HG03460 (cell line): Measurements from ENCODE around the gene SPOCK1.

Experiments used
- ATAC-seq: cut with Tn5 transposase; IDR thresholded peaks from one replicate; pipeline ENCODE4 v1.9.1; 2021; ENCODE audit not compliant: unreplicated experiment

SPOCK1 gene

DNA sequence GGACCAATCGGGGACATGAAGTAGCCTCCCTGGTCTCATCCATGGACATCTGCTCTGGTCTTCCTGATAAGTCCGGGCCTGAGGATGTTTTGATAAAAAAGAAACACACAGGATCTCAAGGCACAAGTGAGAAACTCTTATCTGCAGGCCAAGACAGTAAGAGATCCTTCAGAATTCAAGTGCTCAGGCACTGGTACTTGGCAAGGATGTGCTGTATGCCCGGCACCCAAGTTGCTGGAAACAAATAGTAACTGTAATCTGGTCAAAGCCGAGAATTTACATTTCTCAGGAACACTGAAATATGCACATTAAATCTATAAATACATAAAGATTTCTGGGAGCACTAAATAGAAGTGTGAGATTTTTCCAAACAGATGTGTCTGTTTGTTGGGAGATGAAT is 165.7 kb downstream of the SPOCK1 start:
- no peak for ATAC-seq

DNA sequence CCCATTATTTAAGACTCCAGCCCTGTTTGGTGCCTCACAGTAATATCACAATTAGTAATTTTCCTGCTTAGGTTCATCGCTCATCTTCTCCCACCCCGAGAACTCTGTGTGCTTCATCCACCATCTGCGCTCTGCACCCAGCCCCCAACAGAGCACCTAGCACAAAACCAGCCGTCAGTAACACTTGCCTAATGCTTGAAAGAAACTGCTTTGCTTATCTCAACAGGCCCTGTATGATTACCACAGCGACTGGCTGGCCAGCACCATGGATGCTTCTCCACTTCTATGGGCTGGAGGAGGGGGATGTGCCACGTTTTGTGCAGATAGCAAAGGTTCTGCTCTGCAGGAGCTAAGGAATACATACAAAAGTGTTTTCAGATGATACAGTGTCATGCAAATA is 166.8 kb downstream of the SPOCK1 start:
- no peak for ATAC-seq

DNA sequence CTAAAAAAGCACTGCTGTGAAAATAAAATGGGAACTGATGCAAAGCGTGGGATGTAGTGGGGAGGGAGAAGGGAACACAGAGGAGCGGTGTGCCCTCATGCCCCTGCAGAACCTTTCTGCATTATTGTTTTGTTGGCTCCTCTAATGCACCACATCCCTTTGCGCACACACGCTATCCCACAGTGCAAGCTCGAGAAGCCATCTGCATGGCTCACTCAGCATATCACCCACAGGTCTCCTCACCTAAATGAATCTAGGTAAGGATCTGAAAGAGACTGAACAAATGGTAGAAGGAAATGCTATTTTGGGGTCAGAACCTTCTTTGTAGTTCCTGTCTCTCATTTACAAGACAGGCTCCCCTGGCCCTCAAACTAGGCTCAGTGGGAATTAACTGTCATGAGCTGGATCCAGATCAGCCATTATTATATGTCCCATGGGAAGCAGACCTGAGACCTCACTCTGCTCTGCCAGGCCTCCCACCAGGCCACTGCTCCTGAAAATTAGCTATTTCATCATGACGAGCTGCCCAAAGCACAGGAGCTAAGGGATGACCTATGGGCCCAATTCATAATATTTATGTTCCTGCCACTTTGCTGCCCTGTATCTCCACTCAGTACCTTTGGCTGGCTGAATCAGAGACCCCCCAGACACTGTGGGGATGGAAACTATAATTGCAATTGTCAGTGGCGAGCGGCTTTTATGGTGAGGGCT is 169.4 kb downstream of the SPOCK1 start:
- no peak for ATAC-seq

DNA sequence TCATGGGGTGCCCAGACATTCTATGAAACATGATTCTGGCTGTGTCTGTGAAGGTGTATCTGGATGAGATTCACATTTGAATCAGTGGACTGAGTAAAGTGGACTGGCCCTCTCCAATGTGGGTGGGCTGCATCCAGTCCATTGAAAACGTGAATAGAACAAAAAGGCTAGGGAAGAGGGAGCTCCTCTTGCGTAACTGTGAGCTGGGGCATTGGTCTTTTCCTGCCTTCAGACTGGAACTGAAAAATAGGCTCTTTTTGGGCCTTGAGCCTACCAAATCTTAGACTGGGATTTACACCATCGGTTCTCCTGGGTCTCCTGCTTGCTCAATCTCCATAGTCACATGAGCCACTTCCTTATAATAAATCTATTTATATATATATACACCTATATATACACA is 170.1 kb downstream of the SPOCK1 start:
- no peak for ATAC-seq

DNA sequence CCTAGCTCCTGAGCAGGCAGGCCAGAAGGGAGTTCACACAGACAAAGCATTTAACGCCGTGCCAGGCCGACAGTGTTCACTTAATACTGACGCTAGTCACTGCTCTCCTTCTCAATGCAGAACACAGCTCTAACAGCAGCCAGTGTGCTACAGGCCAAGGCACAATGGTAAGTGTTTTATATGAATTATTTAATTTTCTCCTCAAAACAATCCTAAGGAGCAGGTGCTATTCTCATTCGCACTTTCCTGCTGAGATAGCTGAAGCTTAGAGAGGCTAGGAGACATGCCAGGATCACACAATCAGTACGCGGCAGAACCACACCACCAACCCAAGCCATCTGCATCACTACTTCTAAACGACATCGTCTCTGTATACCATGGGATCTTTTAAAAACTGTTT is 170.7 kb downstream of the SPOCK1 start:
- ATAC-seq: no peak

DNA sequence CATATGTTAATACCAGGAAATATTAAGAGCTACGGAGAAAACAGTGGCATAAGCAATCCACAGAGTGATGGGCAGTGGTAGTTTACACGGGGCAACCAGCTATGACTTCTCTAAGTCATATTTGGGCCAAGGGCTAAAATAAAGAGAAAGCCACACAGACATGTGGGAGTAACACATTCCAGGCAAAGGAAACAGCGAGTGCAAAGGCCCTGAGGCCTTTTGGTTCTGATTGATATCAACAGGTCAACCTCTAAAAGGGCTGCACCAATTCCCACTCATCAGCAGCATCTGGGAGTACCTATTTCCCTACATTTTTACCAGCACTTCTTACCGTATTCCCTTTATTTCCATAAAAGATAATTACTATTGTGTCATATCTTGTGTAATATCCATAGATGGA is 173.4 kb downstream of the SPOCK1 start:
- ATAC-seq: no peak

DNA sequence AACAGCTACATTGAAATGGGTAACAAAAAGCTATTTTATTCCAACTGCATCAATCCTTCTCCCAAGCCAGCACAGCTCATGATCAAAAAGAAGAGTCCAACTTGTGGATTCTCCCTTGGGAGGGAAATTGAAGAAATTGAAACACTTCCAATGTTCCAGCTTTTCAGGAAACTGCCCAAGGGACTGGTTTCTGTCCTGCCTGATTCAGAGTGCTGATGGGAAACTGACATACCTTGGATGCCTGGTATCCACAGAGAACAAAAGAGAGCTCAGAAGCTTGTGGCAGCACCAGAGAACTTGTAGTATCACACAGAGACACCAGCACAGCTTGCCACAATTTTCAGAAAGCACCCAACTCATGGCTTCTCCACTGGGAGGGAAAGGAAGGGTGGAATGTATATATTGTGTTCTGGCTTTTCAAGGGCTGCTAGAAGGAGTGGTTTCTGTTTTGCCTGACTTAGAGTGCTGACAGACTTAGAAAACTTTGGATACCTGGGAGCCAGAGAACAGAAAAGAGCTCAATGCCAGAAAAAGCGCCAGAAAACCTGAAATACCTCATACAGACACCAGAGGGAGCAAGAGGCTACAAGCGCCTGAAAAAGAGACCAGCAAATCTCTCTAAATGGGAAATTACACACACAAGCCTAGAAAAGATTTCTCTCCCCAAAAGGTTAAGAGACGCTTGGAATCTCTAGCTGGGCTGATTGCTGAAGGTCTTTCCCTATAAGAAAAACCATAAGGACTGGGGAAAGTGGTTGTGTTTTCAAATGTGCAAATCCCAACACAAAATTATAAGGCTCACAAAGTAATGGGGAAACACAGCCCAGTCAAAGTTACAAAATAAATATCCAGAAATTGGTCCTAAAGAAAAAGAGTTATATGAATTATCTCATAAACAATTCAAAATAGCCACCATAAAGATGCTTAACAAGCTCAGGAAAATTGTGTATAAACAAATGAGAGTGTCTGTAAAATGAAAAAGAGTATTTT is 178.8 kb downstream of the SPOCK1 start:
- no peak for ATAC-seq

DNA sequence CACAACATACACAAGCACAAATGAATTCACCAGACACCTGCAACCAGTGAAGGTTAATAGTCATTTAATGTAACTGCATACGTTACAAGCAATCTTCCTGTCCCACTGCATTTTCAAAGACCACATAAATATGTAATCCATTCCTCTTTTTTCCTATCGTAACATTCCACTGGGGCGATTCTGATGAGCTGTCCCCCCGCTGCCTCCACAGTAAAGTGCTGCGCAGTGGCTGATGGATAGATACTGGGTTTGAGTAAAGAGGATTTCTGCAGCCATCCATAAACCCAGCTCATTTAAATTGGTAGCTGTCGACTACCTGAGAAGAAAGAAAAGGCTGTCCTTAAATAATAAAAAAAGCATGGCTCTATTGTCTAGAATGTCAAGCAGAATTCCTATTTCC is 181.1 kb downstream of the SPOCK1 start:
- no peak for ATAC-seq

DNA sequence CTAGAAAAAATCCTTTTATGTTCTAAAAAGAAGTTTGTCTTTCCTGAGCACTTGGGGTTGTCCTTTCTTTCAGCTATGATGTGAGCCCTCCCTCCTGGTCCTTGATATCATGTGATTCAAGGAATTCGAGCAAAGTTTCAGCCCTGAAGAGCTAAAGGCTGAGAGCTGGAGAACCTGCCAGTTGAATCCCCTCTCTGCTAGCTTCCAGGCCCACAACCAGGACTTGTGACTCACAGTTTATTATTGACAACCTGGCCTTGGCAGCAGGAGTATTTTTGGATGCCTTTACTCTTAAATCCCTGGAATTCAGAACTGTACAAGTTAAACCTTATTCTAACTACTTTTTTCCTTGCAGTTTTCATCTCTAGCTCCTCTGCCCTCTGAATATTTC is 182.8 kb downstream of the SPOCK1 start:
- no peak for ATAC-seq

DNA sequence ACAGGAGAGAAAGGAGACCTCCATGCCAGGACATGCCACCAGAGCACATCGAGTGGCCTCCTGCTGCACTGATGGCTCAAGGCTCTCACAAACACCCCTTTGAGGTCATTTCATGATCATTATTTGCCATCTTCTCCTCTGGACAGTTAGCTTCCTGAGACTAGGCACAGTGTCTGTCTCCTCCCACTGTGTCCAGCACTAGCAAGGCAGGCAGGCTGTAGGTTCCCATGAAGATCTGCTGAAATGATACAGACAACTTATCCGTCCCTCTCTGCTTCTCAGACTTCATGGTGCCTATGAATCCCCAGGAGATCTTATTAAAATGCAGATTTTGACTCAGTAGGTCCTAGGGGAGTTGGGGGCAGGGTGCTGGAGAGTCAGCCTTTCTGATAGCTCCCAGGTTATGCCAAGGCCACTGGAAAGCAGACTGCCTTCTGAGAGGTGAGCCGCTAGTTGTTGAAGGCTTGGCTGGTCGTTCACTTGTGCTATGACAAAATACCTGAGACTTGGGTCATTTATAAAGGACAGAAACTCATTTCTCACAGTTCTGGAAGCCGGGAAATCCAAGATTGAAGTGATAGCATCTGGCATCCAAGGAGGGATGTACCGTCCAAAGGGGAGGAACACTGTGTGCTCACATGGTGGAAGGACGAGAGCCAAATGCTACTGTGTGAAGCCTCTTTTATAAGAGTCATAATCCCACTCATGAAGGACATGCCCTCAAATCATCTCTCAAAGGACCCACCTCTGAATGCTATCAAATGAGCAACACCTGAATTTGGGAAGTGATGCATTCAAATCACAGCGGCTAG is 183.4 kb downstream of the SPOCK1 start:
- ATAC-seq: no peak

DNA sequence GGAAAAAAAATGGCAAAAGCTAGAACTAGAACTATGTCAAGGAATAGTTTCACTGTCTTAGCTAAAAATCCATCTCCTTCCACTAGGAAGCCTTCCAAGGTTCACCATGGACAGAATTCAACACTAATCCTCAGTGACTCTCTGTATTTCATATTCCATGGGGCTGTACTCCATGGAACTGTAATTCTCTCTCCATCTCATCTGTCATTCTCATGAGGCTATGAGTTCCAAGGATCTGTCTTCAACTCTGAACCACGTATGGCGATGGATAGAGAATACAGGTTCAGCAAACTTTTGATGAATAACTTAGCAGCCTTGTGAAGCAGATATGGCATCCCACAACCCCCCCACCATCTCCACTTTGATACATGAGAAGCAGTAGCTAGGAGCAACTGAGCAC is 184.0 kb downstream of the SPOCK1 start:
- ATAC-seq: no peak

DNA sequence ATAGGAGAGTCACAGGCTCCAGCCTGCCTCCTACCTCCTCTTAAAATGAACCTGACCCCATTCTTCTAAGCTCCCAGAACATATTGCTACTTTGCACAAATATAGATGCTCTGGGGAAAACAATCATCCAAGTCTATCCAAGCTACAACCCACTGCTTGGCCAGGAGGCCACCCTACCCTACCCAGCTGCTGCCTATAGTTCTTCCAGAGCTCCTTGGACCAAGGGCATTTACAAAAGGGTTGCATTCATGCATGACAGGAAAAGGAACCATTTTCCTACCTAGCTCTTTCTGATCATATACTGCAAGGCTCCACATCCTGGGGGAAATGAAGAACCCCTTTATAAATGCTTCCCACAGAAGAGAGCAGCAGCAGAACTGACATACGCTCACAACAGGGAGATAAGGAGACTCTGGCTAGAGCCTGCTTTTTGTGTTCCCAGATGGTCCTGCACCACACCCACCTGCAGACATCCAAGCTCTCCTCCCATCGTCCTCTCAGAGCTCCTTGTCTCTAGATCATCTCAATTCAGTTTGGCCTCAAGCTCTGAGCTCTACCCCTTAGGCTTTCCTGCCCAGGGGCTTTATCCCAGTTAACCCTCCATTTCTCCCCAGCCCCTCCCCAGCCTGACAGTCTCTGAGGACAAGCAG is 185.5 kb downstream of the SPOCK1 start:
- ATAC-seq: no peak

DNA sequence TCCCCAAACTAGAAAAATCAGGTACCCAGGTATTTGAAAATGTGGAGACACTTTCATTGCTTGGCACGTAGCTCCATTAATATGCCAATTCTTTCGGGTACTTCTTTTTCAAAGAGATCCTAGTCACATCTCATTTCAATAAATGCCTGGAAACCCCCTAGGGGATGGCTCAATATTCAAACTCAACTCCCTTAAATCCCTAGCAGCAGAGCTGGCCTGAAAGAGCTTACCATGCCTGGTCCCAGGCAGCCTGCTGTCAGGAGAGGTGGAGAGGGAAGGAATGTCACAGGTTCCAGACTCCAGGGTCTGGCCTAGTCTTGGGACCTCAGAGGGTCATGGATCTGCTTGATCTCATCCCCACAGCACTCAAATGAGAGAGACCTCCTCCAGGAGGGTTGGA is 187.1 kb downstream of the SPOCK1 start:
- ATAC-seq: no peak

DNA sequence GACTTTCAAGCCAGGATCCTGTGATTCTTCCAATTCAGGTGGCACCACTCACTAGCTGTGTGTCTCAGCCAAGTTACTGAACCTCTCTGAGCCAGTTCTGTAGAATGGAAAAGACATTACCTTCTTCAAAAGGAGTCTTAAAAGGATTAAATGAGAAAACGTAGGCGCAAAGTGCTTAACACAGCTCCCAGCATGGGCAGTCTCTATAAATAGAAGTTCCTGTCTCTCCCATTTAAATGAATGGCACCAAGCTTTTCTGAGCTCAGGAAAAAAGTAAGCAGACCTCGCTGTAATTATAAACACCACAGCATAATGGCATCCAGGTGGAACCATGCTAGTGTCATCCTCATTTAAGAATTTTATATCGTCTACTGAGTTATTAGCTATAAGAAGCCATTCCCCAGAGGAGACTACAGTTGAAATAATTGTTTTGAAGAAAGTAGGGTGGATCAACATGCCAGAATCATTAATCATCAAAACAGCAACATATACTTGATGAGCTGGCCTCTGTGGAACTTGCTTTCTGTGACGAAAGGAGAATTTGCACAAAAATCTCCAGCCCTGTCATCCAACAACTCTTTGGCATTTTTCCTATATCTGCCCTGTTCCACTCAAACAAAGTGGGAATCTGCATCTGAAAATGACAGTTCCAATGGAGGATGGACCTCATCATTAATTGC is 188.9 kb downstream of the SPOCK1 start:
- no peak for ATAC-seq

DNA sequence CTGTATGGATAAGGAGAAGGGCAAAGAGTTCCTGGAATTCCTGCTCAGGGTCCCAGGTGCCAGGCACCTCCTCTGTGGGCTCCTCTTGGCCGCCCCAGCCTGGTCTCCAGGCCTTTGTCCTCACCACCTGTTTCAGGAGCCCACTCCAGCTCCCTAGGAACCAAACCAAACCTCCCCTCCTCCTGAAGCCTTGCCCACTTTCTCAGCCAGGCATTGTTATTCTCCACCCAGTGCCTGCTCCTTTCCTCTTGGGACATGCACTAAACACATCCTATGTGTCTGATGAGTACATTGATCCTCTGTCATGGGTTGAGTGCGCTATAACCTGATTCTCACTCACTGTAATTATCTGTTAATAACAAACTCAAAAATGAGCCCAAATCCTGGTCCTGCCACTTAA is 189.8 kb downstream of the SPOCK1 start:
- ATAC-seq: no peak

DNA sequence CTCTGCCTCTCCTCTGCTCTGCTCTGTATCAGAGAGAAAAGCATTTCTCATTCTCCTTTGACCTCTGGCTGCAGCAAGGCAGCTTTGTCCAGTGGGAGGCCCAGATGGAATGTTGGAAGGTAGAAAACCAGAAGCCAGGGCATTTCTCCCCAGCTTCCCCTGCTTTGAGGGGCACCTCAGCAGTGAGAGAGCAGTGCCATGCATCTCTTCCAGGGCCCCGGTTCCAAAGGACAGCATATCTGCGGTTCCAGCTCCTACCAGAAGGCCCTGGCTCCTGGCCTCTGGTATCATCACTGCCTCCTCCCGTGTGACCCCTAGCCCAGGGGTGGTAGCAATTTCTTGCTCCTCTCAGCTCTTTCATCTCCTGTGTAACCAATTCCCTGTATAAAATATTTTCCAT is 190.8 kb downstream of the SPOCK1 start:
- ATAC-seq: no peak

DNA sequence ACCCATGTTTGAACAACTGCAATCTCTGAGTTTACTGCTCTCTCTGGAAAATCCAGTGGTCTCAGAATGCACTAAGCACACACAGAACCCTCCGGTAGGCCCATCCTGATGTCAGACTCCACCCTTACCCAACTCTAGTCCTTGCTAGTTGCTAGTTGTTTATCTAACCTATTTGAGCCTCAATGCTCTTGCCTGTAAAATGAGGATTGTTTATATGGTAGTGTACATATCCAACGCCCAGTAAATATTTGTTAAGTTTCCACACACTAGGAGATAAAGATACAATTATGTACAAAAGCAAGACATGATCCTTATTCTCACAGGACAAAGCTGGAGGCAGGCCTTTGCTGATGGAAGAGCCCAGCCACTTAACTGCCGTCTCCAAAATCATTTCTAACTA is 192.2 kb downstream of the SPOCK1 start:
- no peak for ATAC-seq

DNA sequence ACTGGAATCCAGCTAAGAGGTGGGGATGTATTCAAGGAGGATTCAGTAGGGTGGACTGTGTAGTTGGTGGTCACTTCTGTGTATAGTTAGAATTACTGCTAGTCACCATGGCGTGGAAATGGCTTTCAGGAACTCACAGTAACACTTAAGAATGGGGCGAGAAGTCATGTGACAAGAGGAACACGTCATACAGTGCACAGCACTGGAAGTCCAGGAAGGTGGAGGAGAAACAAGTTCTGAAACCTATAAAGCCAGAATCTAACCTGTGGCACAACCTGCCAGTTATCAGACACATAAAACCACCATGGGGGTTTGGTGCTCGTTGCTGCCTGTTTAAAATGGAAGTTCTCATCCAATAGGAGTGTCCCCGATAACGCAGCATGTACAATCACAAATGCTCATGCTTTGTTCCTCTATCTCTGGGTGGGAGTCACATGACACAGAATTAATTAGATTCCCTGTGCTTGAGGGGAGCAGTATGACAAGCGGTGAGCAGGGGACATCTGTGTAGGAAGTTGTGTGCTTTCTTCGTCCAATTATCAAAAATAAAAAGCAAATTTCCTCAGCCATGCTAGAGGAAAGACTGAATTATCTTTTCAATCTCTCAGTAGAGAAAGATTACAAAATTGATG is 193.0 kb downstream of the SPOCK1 start:
- ATAC-seq: no peak

DNA sequence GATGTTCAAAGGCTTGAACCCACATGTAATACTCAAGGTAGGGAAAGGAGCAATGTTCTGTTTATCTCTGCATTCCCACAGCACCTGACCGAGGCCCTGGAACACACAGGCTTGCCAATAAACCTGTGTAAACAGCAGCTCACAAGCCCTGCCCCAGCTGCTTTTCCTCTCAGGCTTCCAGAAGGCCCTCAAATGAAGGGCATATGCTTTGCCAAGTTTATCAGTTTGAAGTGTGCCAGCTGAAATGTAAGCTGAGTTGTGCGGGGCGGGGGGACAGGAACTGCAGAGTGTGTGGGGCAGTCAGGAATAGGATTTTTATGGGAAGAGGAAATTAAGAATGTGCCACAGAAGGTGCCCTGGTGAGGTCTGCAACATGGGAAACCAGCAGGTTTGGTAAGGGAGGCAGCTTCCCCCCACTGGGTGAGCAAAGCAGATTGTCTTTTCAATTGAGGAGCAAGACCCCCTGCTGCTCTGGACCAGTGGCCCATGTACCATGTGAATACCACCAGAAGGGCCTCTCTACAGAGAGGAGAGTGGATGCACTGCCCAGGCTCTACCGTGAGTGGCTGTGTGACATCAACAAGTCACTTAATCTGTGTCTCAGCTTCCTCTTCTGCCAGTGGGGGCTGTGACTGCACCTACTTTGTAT is 194.8 kb downstream of the SPOCK1 start:
- no peak for ATAC-seq
